ENCODE results near the gene PPM1G. TPM values are rescaled to one million over a fixed set of nuclear protein-coding genes. Genes with fewer than 3 reads are reported as not detected.

The PPM1G gene
- total RNA-seq, 1 donor from 2014 or later = 157 TPM

GRCh38 chr2:27379383-27379835 lies 30.0 kb downstream of the PPM1G start:
- Mint-ChIP-seq H3K27me3 (ENCODE audit: low read depth) (peaks cover 13% of the 10 kb centered on the region), H3K4me1 (peaks cover 26% of the 10 kb centered on the region), H3K9me3 (no peaks in the 10 kb centered on the region), H3K27ac (ENCODE audit: unreplicated experiment) (peak overlapping the region; percentile 54), H3K4me3 (peak overlapping the region; percentile 94), H3K36me3 (ENCODE audit: low read depth) (peaks cover 24% of the 10 kb centered on the region)
- no peak for DNase-seq (ENCODE audit: low read depth, low spot score)
- TF ChIP-seq CTCF (conservative IDR thresholded peaks at IDR 0.05) = no peak

- Mint-ChIP-seq H3K4me1 (peaks cover 26% of the 10 kb centered on the region), H3K9me3 (no peaks in the 10 kb centered on the region), H3K36me3 (ENCODE audit: low read depth) (peaks cover 19% of the 10 kb centered on the region), H3K4me3 (peak overlapping the region; percentile 94), H3K27ac (ENCODE audit: unreplicated experiment) (peak overlapping the region; percentile 59), H3K27me3 (ENCODE audit: low read depth) (peaks cover 13% of the 10 kb centered on the region)
- DNase-seq (ENCODE audit: low read depth, low spot score) = no peak
- TF ChIP-seq CTCF (conservative IDR thresholded peaks at IDR 0.05) = no peak
Observed at GRCh38 chr2:27378809-27379290, 30.5 kb downstream of the PPM1G start.

GRCh38 chr2:27378096-27378808 lies 31.1 kb downstream of the PPM1G start:
- no peak for DNase-seq (ENCODE audit: low read depth, low spot score)
- no peak overlapping the region for H3K27ac Mint-ChIP-seq (ENCODE audit: unreplicated experiment)
- peaks cover 17% of the 10 kb centered on the region for H3K36me3 Mint-ChIP-seq (ENCODE audit: low read depth)

GRCh38 chr2:27377618-27378095 lies 31.7 kb downstream of the PPM1G start:
- no peak for TF ChIP-seq CTCF (conservative IDR thresholded peaks at IDR 0.05)
- no peaks in the 10 kb centered on the region for H3K9me3 Mint-ChIP-seq
- peaks cover 21% of the 10 kb centered on the region for H3K36me3 Mint-ChIP-seq (ENCODE audit: low read depth)
- H3K4me3 Mint-ChIP-seq = peak overlapping the region; percentile 81
- H3K27me3 Mint-ChIP-seq (ENCODE audit: low read depth) = peaks cover 13% of the 10 kb centered on the region
- peaks cover 30% of the 10 kb centered on the region for H3K4me1 Mint-ChIP-seq
- no peak for DNase-seq (ENCODE audit: low read depth, low spot score)
- H3K27ac Mint-ChIP-seq (ENCODE audit: unreplicated experiment) = no peak overlapping the region

More at GRCh38 chr2:27378096-27378808, 31.1 kb downstream of the PPM1G start:
- Mint-ChIP-seq H3K4me3 (peak overlapping the region; percentile 81), H3K4me1 (peaks cover 26% of the 10 kb centered on the region), H3K9me3 (no peaks in the 10 kb centered on the region), H3K27me3 (ENCODE audit: low read depth) (peaks cover 13% of the 10 kb centered on the region)
- TF ChIP-seq CTCF (conservative IDR thresholded peaks at IDR 0.05) = no peak

- peaks cover 35% of the 10 kb centered on the region for H3K4me1 Mint-ChIP-seq
- peaks cover 24% of the 10 kb centered on the region for H3K36me3 Mint-ChIP-seq (ENCODE audit: low read depth)
- H3K9me3 Mint-ChIP-seq = no peaks in the 10 kb centered on the region
- H3K27me3 Mint-ChIP-seq (ENCODE audit: low read depth) = peaks cover 13% of the 10 kb centered on the region
- TF ChIP-seq CTCF (conservative IDR thresholded peaks at IDR 0.05) = no peak
- H3K27ac Mint-ChIP-seq (ENCODE audit: unreplicated experiment) = peak overlapping the region; percentile 86
- H3K4me3 Mint-ChIP-seq = peak overlapping the region; percentile 81
- DNase-seq (ENCODE audit: low read depth, low spot score) = no peak
Observed at GRCh38 chr2:27376866-27377617, 32.3 kb downstream of the PPM1G start.
